Caki2 (cell line): ENCODE measurements around the gene PRM1. TPM values are rescaled to one million over a fixed set of nuclear protein-coding genes. Genes with fewer than 3 reads are reported as not detected.

Source experiments
- DNase-seq: peaks from one replicate; pipeline ENCODE4 v3.0.0-alpha.2; 2015; ENCODE audit warnings: low read depth
- in situ Hi-C: cut with HindIII; loops from 2 replicates; pipeline ENCODE4 v1.10.0; 2016; ENCODE audit warnings: low sequenced_read_pairs, low pct_unique_long_range_greater_than_20kb, mixed read lengths
- total RNA-seq: library from RNA; depleted of rRNA; stranded (reverse); fragments of >200 nt; shearing (Covaris generic); gene quantifications from 2 replicates; pipeline ENCODE4 v1.2.3, GENCODE V29; 2014; ENCODE audit warnings: low replicate concordance

PRM1 gene
- total RNA-seq, 1 experiment from 2014 or later = not detected

GRCh38 chr16:11249233-11250061 lies 31.7 kb downstream of the PRM1 start:
- in situ Hi-C loops = no loop called here
- DNase-seq = no peak

GRCh38 chr16:11248133-11248532 lies 33.0 kb downstream of the PRM1 start:
- in situ Hi-C loops = no loop called here
- DNase-seq = no peak

- in situ Hi-C loops = no loop called here
- no peak for DNase-seq
These were observed 35.1 kb downstream of the PRM1 start for GRCh38 chr16:11245988-11246387.

GRCh38 chr16:11245222-11245737 lies 35.9 kb downstream of the PRM1 start:
- in situ Hi-C loops = no loop called here
- no peak for DNase-seq

GRCh38 chr16:11242658-11243057 lies 38.5 kb downstream of the PRM1 start:
- no peak for DNase-seq
- in situ Hi-C loops = no loop called here

GRCh38 chr16:11241480-11242204 lies 39.5 kb downstream of the PRM1 start:
- in situ Hi-C loops = no loop called here
- DNase-seq = no peak

- in situ Hi-C loops = no loop called here
These were observed 40.3 kb downstream of the PRM1 start for GRCh38 chr16:11240636-11241473.

GRCh38 chr16:11239644-11240632 lies 41.2 kb downstream of the PRM1 start:
- no peak for DNase-seq
- in situ Hi-C loops = no loop called here

More at GRCh38 chr16:11240636-11241473, 40.3 kb downstream of the PRM1 start:
- no peak for DNase-seq

GRCh38 chr16:11238272-11239202 lies 42.6 kb downstream of the PRM1 start:
- in situ Hi-C loops = no loop called here
- DNase-seq = no peak

- in situ Hi-C loops = no loop called here
- DNase-seq = no peak
These were observed 44.5 kb downstream of the PRM1 start for GRCh38 chr16:11236461-11237254.

- no peak for DNase-seq
- in situ Hi-C loops = no loop called here
These were observed 45.5 kb downstream of the PRM1 start for GRCh38 chr16:11235703-11235991.

GRCh38 chr16:11234884-11235702 lies 46.0 kb downstream of the PRM1 start:
- DNase-seq = no peak
- in situ Hi-C loops = no loop called here

- no peak for DNase-seq
- in situ Hi-C loops = no loop called here
These were observed 47.3 kb downstream of the PRM1 start for GRCh38 chr16:11233727-11234376.

GRCh38 chr16:11232852-11233726 lies 48.0 kb downstream of the PRM1 start:
- in situ Hi-C loops = no loop called here
- DNase-seq = no peak
